GM18867 (cell line): ENCODE results near the gene SFMBT2.

Source experiments
- ATAC-seq: cut with Tn5 transposase; IDR thresholded peaks from one replicate; pipeline ENCODE4 v1.9.1; 2021; ENCODE audit warnings: mild to moderate bottlenecking, moderate library complexity; ENCODE audit not compliant: unreplicated experiment

SFMBT2 gene

DNA sequence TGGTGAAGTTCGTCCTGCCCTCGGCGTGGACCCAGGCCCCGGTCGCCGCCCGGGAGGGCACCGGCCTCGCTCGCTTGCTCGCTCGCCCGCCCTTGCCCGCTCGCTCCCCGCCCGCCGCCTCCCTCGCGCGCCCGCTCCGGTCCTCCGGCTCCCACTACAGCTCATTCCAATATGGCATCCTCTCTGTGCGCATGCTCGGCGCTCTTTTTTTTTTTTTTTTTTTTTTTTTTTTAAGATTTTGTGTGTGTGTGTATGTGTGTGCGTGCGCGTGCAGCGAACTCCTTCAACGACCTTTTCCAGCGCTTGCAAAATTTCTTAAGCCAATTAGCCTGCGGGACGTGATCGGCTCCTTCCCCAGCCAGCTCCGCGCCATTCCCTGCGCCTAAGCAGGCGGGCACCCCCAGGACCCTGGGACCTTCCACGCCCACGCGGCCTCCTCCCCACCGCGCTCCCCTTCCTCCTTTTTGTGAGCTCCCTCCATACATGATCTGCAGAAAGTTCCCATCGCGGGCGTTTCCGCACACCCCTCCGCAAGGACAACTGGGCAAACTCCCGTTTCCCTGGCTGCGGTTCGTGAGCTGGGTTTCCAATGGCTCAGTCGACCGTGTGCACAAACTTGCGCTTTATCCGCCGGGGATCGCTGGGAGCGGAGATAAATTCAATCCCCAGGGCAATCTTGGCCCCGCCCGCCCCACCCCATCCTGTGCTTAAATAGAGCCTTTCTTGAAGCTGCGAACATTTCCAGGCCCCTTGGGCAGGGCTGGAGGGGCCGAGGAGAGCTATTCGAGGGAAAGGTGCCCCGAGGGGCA is at the start of gene SFMBT2:
Gene SFMBT2, minus strand, starts transcription at position 173 of the 809 bp plus-strand sequence. CDS start 29,136 bp downstream, outside the sequence.
- peak; percentile 55 for ATAC-seq

DNA sequence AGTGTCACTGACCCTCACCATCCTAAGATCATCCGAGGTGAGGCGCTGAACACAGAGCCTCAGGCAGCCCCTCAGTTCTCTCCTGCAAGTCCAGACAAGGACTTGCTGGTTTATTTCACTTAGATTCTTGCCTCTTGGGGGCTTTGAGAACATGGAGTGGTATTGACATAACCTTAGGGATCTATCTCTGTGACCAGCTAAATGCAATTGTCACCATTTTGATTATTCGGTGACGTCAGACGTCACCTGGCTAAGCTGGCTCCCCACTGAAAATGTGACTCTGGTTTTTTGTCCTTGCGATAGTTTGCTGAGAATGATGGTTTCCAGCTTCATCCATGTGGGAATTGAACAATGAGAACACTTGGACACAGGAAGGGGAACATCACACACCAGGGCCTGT is 49.2 kb upstream of the SFMBT2 start:
- ATAC-seq, result no peak

DNA sequence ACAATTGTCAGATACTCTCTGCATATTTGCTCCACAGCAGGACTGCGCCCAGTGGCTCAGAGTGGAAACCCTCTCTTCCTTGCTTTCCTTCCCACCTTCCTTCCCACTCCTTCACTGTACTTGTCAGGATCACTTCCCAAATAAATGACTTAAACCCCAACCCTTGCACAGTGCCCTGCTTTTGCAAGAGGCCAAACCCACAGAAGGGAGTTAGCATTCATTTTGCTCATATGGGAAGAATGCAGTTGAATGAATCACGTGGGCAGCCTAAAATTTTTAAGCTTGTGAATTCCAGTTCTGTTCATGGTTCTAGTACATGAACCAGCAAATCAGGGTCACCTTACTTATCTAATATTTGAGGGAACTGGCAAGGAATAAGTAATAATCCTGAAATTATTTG is 47.7 kb upstream of the SFMBT2 start:
- ATAC-seq, result no peak

DNA sequence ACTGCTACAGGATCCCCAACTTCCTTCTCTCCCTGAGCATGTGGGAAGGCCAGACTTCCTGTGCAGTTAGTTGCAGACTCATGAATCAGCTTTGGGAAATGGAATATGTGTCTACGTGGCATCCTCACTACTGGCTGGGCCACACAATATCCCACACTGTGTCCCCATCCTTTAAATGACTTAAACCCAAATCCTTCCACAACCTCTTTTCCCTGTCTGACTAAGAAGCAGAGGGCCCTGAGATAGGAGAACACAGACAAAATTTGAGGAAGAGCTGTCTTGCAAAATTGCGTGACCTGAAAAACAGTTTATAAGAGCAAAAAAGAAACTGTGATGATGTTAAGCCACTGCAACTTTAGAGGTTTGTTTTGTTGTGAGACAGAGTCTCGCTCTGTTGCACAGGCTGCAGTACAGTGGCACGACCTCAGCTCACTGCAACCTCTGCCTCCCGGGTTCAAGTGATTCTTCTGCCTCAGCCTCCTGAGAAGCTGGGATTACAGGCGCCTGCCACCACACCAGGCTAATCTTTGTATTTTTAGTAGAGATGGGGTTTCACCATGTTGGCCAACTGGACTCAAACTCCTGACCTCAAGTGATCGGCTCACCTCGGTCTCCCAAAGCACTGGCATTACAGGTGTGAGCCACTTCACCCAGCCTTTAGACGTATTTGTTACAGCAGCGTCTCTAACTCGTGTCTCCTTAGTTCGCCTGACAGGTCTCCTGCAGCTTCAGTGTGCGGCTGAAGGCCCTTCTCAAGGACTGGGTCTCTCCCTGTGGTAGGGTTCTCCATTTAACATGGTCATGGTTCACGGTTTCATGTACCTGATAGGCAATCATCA is 46.9 kb upstream of the SFMBT2 start:
- ATAC-seq, result peak; percentile 82

DNA sequence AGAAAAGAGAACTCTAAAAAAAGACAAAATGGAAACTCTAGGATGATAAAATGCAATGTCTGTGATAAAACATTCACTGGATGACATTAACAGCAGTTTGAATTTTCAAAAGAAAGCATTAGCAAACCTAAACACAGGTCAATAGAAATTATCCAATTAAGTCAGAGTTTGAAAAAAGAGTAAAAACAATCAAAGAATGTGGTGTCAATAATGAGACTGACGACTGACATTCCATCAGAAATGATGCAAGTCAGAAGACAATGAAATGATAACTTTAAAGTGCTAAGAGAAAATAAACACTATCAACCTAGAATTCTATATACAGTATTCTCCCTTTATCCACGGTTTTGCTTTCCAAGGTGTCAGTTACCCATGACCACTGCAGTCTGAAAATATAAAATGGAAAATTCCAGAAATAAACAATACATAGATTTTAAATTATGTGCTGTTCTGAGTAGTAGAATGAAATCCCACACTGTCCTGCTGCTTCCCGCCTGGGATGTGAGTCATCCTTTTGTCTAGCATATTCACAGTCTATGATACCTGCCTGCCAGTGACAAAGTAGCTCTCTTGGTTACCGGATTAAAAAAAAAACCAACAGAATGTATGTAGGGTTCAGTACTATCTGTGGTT is 38.3 kb upstream of the SFMBT2 start:
- ATAC-seq, result no peak

DNA sequence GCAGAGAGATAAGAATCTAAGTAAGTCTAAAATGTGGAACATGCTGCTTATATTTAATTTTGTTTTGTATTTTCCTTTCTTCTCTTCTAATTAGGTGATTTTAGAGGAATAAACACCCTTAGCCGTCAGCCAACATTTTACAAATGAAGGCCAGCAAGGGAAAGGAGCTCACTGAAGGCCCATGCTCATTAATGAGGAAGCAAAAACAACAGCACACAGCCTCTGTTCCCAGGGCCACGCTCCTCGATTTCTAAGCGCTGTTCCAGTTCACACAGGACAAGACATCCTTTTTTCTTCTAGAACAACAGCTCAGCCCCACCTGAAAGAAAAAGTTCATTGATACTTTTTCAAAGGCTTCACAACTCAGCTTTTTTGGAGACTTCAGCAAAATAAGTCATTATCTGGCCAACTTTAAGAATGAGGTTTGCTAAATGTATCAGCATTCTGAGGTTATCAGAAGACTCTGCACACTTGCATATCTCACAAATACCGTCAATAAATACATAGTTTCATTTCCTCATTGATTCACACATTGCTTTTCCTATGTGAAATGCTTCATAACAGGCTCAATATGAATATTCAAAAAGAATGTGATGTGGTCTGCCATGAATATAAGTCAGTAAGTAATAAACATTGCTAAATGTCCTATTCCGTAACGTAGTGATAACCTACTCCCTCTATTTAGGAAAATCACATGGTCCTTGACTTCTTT is 34.8 kb upstream of the SFMBT2 start:
- peak; percentile 91 for ATAC-seq

DNA sequence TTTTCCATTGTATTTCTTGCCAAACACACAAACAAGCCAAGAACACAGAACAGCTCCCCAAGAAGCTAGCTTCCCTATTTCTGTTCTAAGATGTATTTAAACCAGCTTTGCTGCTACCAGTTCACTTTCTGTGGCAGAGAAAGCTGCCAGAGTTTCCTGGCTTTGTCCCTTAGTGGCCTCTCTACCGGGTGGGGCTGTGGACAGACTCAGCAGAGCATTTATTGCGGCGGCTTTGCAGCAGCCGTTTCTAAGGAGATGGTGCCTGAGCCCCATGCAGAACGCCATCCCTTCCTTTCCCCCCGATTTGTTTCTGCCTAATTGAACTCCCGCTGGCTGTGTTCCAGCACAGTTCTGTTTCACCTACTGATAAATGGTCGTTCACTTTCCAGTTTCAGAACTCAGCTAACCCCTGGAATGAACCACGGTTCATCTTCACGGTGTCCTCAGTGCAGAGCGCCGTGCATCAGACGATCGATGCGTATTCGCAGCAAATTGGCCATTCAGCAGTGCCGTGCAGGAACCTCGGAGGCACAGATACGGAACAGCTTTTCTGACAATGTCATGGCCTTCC is 33.8 kb upstream of the SFMBT2 start:
- ATAC-seq, result no peak

DNA sequence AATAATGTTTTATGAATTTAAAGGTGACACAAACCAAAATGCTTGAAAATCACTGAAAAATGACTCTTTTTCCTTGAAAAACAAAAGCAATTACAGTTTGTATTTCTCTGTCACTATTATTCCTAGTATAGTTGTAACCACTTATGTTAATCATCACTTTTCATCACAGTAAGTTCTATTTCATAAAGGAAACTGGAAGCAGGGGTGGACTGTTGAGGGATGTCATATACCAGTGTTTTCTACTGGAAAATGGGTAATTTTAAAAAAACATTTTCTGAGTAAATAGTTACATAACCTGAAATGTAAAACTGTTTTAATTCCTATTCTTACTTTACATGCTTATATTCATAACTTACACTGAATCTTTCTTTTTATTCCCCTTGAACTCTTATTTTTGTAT is 32.2 kb upstream of the SFMBT2 start:
- ATAC-seq, result no peak

DNA sequence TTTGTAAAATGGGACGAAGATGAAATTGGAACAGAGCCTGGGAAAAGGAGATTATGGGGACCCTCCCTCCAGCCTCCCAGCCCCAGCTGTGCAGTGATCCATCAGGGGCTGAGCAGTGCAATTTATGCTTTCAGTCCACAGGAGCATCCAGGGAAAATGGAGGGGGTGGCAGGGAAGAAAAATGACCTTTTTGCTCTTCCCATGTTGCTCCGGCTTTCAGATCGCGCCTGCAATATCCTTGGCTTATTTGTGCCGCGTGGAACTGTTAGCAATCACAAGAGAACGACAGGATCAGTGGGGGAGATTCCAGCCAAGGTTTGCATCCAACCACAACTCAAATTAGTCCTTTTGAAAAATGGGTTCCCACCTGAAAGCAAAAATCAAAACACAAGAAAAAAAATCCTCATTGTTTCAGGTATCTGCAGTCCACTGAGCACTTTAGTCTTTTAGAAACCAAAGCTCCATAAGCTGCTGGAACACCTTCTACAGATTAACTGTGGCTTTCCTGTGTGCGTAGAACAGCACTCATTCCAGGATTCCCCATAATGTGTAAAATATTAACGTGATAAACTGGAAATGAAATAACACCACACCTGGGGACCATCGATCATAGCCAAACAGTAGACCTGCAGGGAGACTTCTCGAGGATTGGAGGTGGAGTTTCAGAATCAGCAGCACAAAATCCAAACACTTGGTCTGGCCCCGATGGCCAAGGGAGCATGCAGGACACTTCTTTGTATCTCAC is 30.7 kb upstream of the SFMBT2 start:
- ATAC-seq, result no peak

DNA sequence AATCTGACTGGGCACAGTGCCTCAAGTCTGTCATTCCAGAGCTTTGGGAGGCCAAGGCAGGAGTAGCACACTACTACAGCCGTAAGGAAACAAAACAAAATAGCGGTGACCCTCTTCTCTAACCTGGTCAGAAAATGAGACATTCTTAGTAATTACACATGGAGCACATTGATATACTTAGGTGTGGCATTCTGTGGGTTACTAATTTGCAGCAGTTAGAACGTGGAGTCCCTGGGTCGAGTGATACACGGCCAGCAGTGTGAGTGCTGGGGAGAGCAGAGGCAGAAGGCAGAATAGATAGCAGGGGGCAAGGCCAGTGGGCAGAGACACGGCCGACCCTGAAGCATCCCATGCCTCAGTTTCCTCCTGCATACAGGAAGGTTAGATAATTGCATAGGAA is 28.9 kb upstream of the SFMBT2 start:
- no peak for ATAC-seq

DNA sequence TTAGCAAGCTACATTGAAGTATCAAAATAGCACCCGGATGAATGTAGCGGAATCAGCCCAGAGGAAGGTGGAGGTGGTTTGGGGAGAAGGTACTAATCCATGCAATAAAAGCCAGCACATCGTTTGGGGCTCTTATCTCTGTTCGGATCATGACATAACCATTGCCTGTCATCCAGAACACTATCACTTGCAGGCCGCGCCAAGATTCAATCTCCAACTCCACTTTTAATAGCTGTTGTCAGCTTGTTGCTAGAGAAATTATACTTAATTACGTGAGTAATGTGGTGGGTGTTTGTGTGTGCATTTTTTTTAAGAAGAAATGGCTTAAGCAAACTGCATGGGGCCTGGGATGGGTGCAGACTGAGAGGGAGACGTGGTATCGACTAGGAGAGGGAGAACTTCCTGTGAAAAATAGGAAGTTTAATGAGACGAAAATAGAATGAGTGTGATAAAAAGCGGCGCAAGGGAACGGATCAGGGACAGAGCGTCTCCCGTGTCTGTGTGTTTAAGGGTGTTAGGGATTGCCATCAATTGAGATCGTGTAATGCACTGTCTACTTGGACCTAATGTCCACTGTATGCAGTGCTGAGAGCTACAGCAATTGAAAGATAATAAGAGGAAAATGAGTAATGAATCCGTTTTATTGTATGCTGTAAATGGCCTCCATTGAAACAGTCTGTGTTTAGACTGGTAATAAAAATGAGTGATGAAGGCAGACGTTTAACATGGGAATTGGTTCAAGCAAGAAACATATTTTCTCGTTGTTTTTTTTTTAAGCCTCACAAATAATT is 27.6 kb upstream of the SFMBT2 start:
- no peak for ATAC-seq

DNA sequence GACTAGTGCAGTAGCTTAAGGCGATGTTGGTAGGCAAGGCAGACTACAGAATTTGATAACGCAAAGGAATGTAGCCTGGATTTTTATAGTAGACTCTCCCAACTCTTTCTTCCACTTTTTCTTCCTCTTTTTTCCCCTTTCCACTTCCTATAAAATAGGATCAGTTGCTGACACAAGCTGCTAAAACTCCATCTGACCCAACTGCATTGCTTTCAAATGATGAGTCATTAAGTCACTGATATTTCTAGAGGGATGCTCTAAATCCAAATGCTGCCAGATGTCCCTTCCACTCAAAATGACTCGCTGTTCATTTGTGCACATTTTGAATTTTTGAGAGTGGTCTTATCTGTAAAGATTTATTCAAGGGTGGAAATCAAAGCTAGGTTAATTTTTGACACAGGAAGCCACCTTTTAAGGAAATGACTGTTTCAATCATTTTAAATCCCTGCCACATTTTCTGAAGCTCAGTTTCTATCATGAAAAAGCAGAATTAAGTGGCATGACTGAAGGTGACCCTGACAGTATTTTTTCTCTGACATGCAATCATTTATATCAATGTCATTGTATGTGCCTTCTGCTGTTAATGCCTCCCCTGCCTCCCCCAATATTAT is 25.8 kb upstream of the SFMBT2 start:
- no peak for ATAC-seq

DNA sequence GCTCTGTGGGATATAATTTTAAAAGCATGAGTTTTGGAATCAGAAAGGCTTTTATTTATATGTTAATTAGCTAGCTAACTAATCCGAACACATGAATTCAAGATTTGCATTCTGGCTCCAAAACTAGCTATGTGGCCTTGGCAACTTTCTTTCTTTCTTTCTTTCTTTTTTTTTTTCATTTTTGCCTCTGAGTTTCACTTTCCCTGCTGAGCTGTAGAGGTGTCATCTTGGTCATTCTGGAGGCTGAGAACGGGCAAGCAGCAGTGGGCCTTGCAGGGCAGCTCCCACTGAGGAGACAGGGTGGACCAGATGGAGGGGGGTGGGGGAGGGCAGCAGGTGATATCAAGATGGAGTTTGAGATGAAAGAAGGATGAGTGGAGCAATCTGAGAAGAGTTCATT is 24.8 kb upstream of the SFMBT2 start:
- ATAC-seq, result peak; percentile 78

DNA sequence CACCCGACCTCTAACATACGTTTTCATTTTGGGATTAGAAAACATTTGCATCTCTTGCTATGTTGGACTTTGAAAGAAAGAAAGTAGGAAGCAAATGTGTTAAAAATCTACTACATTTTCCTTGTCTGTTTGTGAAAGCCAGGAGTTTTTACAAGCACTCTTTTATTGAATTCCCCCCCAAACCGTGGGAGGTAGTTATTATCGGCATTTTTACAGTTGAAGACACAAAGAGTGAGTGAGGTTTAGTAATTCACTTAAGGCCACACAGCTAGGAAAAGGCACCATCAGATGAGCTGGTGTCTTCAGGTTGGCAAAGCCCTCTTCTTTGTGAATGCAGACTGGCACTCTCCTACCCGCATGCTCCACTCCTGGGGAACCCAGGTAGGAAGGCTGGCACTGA is 23.5 kb upstream of the SFMBT2 start:
- ATAC-seq, result no peak

DNA sequence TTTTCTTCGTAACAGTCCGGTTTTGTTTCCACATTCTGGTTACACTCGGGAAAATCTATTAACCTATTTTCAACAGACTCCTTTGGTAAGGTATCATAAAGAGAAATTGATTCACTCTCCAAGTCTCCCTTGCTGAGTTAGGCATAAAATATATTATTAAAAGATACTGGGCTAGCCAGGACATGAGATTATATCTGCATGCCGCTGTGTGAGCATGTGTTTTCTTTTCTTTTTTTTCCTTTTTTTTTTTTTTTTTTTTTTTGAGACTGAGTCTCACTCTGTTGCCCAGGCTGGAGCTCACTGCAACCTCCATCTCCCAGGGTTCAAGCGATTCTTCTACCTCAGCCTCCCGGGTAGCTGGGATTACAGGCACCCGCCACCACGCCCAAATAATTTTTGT is 23.0 kb upstream of the SFMBT2 start:
- ATAC-seq, result no peak

DNA sequence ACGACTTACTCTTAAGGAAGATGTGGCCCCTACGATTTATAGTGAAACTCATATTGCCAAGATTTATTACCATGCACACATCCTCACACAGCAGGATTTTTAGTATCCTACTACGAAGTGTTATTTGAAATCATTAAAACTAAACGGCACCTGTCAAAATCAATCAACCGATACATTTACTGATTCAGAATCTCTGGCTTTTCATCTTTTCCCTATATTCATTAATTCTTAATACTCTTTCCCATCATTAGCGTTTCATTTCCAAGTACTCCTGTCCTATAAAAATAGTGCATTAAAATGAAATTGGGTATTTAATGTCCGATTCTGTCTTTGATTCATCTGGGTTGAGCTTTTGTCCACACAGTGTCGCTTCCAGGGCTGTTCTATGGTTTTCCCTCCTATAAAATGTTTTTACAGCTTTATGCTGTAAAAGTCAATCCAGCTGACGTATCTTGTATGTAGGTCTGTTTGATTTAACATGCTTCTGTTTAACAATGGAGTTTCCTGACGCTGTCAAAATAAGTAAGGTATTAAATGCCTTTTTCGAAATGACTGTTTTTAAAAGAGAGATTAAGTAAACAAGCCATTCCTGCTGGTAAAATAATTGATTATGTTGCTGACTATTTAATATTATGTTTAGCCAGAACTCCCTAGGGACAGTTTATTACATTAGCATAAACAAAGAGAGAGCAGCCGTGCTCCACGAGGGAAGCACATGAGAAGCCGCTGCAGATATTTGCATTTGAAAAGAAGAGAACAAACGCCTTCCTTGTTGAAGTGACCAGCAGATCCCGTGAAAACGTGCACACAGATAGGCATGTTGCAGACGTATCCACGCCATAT is 22.3 kb upstream of the SFMBT2 start:
- ATAC-seq, result no peak

DNA sequence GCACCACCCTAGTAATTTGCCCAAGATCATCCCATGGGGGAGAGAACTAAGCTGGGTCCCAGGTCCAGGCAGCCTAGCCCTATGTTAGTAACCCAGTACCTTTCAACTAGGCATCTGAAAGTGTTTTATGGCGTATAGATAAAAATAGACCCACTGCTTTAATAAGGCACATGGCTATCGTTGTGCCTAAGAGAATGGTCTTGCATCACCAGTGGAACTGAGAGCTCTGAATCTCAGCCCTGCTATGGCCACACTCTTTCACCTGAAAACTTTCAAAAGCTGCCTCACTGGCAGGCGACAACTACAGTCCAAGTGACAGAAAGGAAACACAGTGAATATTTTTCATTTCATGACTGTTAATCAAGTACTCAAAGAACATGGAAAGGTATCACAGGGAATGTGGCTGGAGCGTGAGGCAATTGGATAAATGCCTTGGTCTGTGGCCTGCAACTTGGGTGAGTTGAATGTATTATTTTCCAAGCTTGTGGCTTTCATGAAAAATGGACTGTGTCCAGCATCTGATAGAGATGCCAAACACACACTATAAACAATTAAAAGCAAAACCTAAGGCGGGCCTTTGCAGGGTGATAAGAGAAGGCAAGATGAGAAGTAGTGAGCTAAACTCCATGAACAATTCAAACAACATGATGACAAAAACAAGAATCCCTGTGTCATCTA is 18.0 kb upstream of the SFMBT2 start:
- peak; percentile 57 for ATAC-seq
